Breast epithelium (tissue), 4 donors: ENCODE measurements around the gene C3orf85. TPM values are rescaled to one million over a fixed set of nuclear protein-coding genes. Genes with fewer than 3 reads are reported as not detected.

Experiments
- DNase-seq, 2 donors: peaks; one replicate each; pipeline ENCODE4 v3.0.0-alpha.2; 2019; ENCODE audit warnings: low spot score in 2 of 2
- H3K27ac ChIP-seq, 2 donors: fragments of 200-600 bp; sonication (generic) in 1 of 2; one replicate each; pipeline ENCODE4 v1.5.1; 2016 to 2019; ENCODE audit warnings: mild to moderate bottlenecking in 1 of 2
- H3K27me3 ChIP-seq, 2 donors: fragments of 200-600 bp; sonication (generic) in 1 of 2; one replicate each; pipeline versions ENCODE4 v1.5.1 to v1.6.0; 2017 to 2019; ENCODE audit warnings: control low read depth in 1 of 2, mild to moderate bottlenecking in 1 of 2
- H3K36me3 ChIP-seq: fragments of 200-600 bp; one replicate; pipeline ENCODE4 v1.5.1; 2019
- H3K4me1 ChIP-seq, 2 donors: fragments of 200-600 bp; sonication (generic); one replicate each; pipeline ENCODE4 v1.5.1; 2016 to 2019; ENCODE audit warnings: control low read depth in 1 of 2
- H3K4me3 ChIP-seq, 3 donors: fragments of 200-600 bp; sonication (generic); 1 replicate in 2 of 3; 2 replicates in 1 of 3; pipeline ENCODE4 v1.5.1; 2016 to 2019; ENCODE audit warnings: mild to moderate bottlenecking in 3 of 3, moderate library complexity in 2 of 3
- H3K9me3 ChIP-seq, 2 donors: fragments of 200-600 bp; sonication (generic) in 1 of 2; one replicate each; pipeline ENCODE4 v1.5.1; 2016 to 2019; ENCODE audit warnings: control low read depth in 1 of 2
- CTCF ChIP-seq, 3 donors: fragments of 450-650 bp; IDR thresholded peaks; one replicate each; pipeline ENCODE4 v1.5.1; 2016 to 2017; ENCODE audit warnings: antibody characterized with exemption in 3 of 3, mild to moderate bottlenecking in 3 of 3, moderate library complexity in 3 of 3
- POLR2A ChIP-seq: fragments of 450-650 bp; IDR thresholded peaks from one replicate; pipeline ENCODE4 v1.6.1; 2016; ENCODE audit warnings: antibody characterized with exemption, mild to moderate bottlenecking, moderate library complexity
- POLR2AphosphoS5 ChIP-seq, 3 donors: sonication (generic); formaldehyde crosslinking; IDR thresholded peaks; one replicate each; pipeline ENCODE4 v1.6.1; 2017; ENCODE audit warnings: antibody characterized with exemption in 3 of 3
- intact Hi-C: fragments of 100-400 bp; cut with DNase I; formaldehyde crosslinking; loops from one replicate; pipeline ENCODE4 v1.15.1; 2023; ENCODE audit warnings: low total_unique reads
- total RNA-seq, 3 donors: library from RNA; depleted of rRNA; stranded (reverse); fragments of >200 nt; gene quantifications; one replicate each; pipeline ENCODE4 v1.1.0, GENCODE V29; 2016

C3orf85 gene
- total RNA-seq = not detected

DNA sequence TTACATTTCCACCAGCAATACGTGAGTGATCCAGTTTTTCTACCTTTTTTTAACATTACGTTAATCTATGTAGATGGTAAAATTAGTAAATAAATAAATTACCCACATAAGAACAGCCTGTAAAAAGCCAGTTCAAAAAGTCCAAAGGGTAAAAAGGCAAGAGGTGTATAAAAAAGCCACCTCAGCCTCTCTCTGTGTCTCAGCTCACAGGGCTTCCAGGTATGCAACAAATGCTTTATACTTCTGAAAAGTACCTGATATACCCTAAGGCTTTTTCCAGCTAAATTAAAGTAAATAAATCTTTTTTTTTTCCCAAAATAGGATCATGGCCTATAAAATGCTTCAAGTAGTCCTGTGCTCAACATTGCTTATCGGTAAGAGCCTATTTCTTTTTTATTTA lies at the start of gene C3orf85:
Gene C3orf85, plus strand, starts transcription at position 197 of the 400 bp plus-strand sequence. Its CDS starts 129 bp downstream, at position 326.
- Histone ChIP-seq H3K9me3 (no peaks in the 10 kb centered on the region), H3K27ac (no peak within 1 kb of the TSS)
- DNase-seq = no peak

DNA sequence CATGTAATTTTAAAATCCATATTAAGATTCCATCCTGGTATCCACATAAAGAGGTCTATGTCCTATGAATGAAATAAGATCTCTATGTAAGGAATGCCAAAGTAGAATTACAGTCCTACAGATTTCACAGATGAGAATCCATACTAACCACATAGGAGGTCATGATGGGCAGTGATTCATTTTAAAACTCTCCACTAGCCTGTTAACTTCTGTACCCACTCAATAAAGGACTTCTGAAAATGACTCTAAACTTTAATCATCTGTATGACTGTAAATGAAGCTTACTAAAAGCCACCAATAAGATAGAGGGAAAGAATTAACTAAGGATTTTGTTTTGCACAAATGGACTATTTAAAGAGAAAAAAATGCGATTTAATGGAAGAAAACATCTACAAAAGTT lies 47.3 kb upstream of the C3orf85 start:
- TF ChIP-seq POLR2AphosphoS5 (IDR thresholded peaks at IDR 0.05) (no peak), CTCF (IDR thresholded peaks at IDR 0.05) (no peak), POLR2A (no peak)
- no peak for DNase-seq
- H3K27ac ChIP-seq = no peak overlapping the region
- H3K4me1 ChIP-seq = no peaks in the 10 kb centered on the region
- H3K4me3 ChIP-seq = no peak overlapping the region
- intact Hi-C loops = no loop called here
- H3K36me3 ChIP-seq = no peaks in the 10 kb centered on the region
- no peaks in the 10 kb centered on the region for H3K9me3 ChIP-seq
- H3K27me3 ChIP-seq = no peaks in the 10 kb centered on the region

More for the DNA sequence above, at the start of gene C3orf85:
- H3K36me3 ChIP-seq = no peaks in the 10 kb centered on the region
- no peaks in the 10 kb centered on the region for H3K4me1 ChIP-seq
- no peak within 1 kb of the TSS for H3K4me3 ChIP-seq
- intact Hi-C loops = no loop called here
- no peaks in the 10 kb centered on the region for H3K27me3 ChIP-seq
- TF ChIP-seq POLR2A (no peak), CTCF (IDR thresholded peaks at IDR 0.05) (no peak), POLR2AphosphoS5 (IDR thresholded peaks at IDR 0.05) (no peak)

DNA sequence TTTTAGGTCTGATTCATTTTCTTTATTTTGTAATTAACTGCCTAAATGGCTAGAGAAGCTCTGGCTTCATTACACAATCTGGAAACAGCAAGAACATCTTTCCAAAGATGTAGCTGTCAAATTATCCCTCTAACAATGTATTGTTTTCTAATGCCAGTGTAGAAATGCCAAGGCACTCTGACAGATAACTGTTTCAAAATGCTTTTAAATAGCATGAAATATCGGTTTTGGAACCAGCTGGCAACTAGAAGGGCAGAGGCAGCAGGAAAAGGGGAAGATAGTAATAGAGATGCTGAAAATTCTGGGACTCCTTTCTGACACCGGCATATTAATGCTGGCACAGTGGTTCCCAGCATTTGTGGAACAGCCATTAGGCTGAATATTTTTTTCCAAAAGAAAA lies 44.7 kb upstream of the C3orf85 start:
- intact Hi-C loops = no loop called here
- Histone ChIP-seq H3K27ac (no peak overlapping the region), H3K36me3 (no peaks in the 10 kb centered on the region), H3K9me3 (no peaks in the 10 kb centered on the region), H3K4me3 (no peak overlapping the region), H3K27me3 (no peaks in the 10 kb centered on the region), H3K4me1 (no peaks in the 10 kb centered on the region)
- TF ChIP-seq CTCF (IDR thresholded peaks at IDR 0.05) (no peak), POLR2A (no peak), POLR2AphosphoS5 (IDR thresholded peaks at IDR 0.05) (no peak)
- DNase-seq = no peak

GRCh38 chr3:109093561-109093960 lies 43.0 kb upstream of the C3orf85 start:
- no peaks in the 10 kb centered on the region for H3K36me3 ChIP-seq
- no peaks in the 10 kb centered on the region for H3K27me3 ChIP-seq
- intact Hi-C loops = no loop called here

GRCh38 chr3:109095166-109095565 lies 41.4 kb upstream of the C3orf85 start:
- Histone ChIP-seq H3K4me1 (no peaks in the 10 kb centered on the region), H3K9me3 (no peaks in the 10 kb centered on the region), H3K27me3 (no peaks in the 10 kb centered on the region), H3K36me3 (no peaks in the 10 kb centered on the region), H3K27ac (no peak overlapping the region), H3K4me3 (no peak overlapping the region)
- DNase-seq = no peak
- TF ChIP-seq POLR2AphosphoS5 (IDR thresholded peaks at IDR 0.05) = no peak
- no peak for TF ChIP-seq POLR2A
- intact Hi-C loops = no loop called here

More at GRCh38 chr3:109093561-109093960, 43.0 kb upstream of the C3orf85 start:
- no peak overlapping the region for H3K4me3 ChIP-seq
- no peak for TF ChIP-seq POLR2AphosphoS5 (IDR thresholded peaks at IDR 0.05)
- no peak overlapping the region for H3K27ac ChIP-seq
- DNase-seq = no peak
- no peaks in the 10 kb centered on the region for H3K9me3 ChIP-seq
- H3K4me1 ChIP-seq = no peaks in the 10 kb centered on the region

DNA sequence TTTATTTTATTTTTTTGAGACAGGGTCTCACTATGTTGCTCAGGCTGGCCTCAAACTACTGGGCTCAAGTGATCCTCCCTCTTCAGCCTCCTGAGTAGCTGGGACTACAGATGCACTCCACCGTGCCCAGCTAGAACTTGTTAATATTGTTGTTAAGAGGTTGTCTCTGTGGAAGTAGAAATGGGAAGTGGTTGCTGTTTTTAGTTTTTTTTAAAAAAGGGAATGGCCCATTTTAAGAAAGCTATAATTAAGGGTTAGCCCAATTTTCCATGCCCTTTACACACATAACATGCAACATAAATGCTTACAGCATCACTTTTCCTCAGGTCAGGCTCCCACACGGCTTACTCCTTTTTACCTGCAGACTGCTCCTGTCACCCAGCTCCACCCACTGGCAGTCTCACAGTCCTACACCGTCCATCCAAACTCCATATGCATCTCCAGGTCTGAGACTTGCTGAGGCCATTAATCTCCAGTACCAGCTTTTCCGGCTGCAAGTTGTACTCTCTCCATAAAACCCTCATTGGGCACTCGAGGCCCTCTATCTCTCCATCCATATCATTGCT lies 38.4 kb upstream of the C3orf85 start:
- Histone ChIP-seq H3K36me3 (no peaks in the 10 kb centered on the region), H3K27ac (no peak overlapping the region), H3K27me3 (no peaks in the 10 kb centered on the region), H3K4me3 (no peak overlapping the region), H3K9me3 (no peaks in the 10 kb centered on the region), H3K4me1 (no peaks in the 10 kb centered on the region)
- intact Hi-C loops = no loop called here
- DNase-seq = no peak
- TF ChIP-seq POLR2AphosphoS5 (IDR thresholded peaks at IDR 0.05) = no peak
- TF ChIP-seq CTCF (IDR thresholded peaks at IDR 0.05) = no peak
- no peak for TF ChIP-seq POLR2A
